Urinary bladder (tissue), 4 donors: ENCODE measurements around the gene HSPB2. TPM values are rescaled to one million over a fixed set of nuclear protein-coding genes. Genes with fewer than 3 reads are reported as not detected.

Source experiments
- DNase-seq: peaks from one replicate; pipeline ENCODE4 v3.0.0-alpha.2; 2015; ENCODE audit errors: extremely low spot score
- H3K27ac ChIP-seq: one replicate; pipeline ENCODE4 v1.5.1; 2013; ENCODE audit warnings: low read depth, mild to moderate bottlenecking, moderate library complexity
- H3K36me3 ChIP-seq: one replicate; pipeline ENCODE4 v1.6.1; 2013; ENCODE audit warnings: mild to moderate bottlenecking, moderate library complexity; ENCODE audit not compliant: insufficient read depth
- H3K4me1 ChIP-seq: one replicate; pipeline ENCODE4 v1.6.1; 2013; ENCODE audit warnings: mild to moderate bottlenecking, moderate library complexity; ENCODE audit not compliant: insufficient read depth
- H3K4me3 ChIP-seq: one replicate; pipeline ENCODE4 v1.5.1; 2013; ENCODE audit warnings: low read depth, low read length
- WGBS: extraction: QIAGEN DNeasy Blood & Tissue Kit; methylation state at CpG from one replicate; pipeline ENCODE4 v1.1.7; 2013; 5-methylcytosine and 5-hydroxymethylcytosine counted together
- polyA plus RNA-seq: library from polyadenylated mRNA; stranded (reverse); fragments of 200-250 nt; gene quantifications from one replicate; pipeline ENCODE4 v1.2.3, GENCODE V29; 2013
- small RNA-seq: library from RNA; depleted of rRNA; stranded (forward); fragments of <200 nt; gene quantifications from one replicate; pipeline ENCODE3, GENCODE V24; 2014
- total RNA-seq: library from RNA; depleted of rRNA; stranded (reverse); fragments of >200 nt; gene quantifications from one replicate; pipeline ENCODE4 v1.2.3, GENCODE V29; 2014
- donor health status: healthy with polysubstance abuse.
- donor health status: healthy.

Gene HSPB2
- total and polyA plus RNA-seq, 2 donors, result 1.6 to 10.6 TPM

DNA sequence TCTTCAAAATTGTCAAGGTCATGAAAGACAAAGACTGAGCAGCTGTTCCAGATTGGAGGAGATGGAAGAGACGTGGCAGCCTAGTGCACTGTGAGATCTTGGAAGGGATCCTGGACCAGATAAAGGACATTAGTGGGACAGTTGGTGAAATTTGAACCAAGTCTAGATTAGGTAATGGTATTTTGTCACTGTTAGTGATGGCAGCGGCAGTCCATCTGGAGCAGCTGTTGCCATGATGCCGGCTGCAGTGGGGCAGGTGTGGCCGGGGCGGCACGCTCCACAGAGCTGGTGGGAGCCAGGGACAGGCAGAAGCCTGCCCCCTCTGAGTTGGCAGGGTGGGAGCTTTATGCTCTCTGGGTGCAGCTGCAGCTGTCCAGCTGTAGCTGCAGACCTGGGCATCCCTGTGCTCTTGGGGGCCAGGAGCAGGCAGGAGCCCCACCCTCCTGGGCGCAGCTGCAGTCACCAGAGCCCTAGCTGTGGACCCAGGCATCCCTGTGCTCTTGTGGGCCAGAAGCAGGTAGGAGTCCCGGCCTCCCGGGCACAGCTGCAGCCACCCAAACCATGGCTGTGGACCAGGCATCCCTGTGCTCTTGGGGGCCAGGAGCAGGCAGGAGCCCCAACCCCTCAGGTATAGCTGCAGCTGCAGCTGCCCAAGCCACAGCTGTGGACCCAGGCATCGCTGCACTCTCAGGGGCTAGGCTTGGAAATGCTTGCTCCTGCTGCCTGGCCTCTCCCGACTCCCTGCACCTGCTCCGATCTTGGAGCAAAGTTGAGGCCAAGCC, 45.3 kb downstream of the HSPB2 start:
- DNase-seq, result no peak
- Histone ChIP-seq H3K4me3 (no peak overlapping the region), H3K4me1 (no peaks in the 10 kb centered on the region), H3K36me3 (no peaks in the 10 kb centered on the region), H3K27ac (no peak overlapping the region)
- WGBS, result 94% methylated on average over 12 of the region's 12 CpGs

DNA sequence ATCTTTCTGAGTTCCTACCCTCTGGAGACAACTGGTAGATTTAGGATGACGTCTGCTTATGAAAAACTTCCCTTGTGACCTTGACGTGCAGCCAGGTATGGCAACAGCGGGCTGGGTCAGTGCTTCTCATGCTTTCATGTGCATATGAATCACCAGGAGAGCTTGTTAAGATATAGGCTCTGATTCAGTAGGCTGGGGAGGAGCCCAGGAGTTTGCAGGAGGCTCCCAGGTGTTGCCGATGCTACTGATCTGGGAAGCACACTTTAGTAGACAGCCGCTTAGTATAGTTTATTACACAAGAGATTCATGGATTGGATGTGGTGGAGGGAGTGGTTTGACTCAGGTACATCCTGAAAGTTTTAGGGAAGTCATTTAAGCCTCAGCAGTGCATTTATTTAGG, 48.4 kb downstream of the HSPB2 start:
- H3K27ac ChIP-seq, result no peak overlapping the region
- no peaks in the 10 kb centered on the region for H3K4me1 ChIP-seq
- H3K4me3 ChIP-seq, result no peak overlapping the region
- WGBS, result 74% methylated on average over 5 of the region's 5 CpGs
- no peak for DNase-seq
- H3K36me3 ChIP-seq, result no peaks in the 10 kb centered on the region

DNA sequence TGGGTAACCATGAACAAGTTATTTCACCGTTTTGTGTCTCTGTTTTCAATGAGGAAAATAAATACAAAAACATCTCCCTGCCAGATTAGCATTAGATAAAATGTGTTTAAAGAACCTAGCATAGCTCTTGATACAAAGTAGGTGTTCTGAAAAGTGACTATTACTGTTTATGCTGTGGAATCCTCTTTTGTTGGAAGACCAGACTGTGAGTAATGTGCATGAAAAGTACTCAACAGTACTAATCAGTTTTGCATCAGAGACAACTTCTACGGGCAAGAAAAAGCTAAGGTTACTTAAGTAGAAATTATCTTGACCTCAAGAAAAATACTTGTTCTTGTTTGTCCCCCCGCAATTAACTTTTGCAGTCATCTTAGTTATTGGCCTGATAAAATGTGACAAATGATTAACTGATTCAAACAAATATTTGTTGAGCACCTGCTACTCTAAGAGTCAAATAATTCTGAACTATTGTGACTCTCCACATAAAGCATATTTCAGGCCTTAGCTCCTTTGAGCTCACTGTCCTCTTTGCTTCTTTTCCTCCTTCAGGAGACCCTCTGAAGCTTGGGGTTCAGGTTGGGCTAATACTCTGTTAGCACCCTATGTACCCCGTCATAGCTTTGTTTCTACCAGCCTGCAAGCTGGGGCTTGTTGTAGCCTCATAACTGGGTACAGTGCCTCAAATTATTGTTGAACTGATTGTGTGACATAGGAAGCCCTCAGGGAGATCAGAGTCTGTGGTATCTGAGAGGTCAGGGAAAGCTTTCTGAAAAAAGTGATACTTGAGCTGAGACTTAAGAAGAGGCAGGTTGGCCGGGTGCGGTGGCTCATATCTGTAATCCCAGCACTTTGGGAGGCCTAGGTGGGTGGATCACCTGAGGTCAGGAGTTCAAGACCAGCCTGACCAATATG, 49.1 kb downstream of the HSPB2 start:
- Histone ChIP-seq H3K27ac (no peak overlapping the region), H3K4me1 (no peaks in the 10 kb centered on the region), H3K36me3 (no peaks in the 10 kb centered on the region), H3K4me3 (no peak overlapping the region)
- WGBS, result 81% methylated on average over 6 of the region's 6 CpGs
- DNase-seq, result no peak

Small RNAs within 50 kb of the gene (small RNA-seq; reads per million reads assigned to genes)
- gene C11orf52 (not detected), gene GNG5P3 (not detected), gene RNA5SP351 (not detected), gene RPL37AP8 (not detected)

Other genes starting within 250 kb of the HSPB2 start
- gene PPP2R1B, start 146.3 kb upstream of the HSPB2 start, total RNA-seq, result 22.7 TPM
- 6.8 TPM for gene PPP2R1B, start 146.3 kb upstream of the HSPB2 start, polyA plus RNA-seq
- 57.7 TPM for gene ALG9, start 41.2 kb upstream of the HSPB2 start, total RNA-seq
- 21.3 TPM for gene ALG9, start 41.2 kb upstream of the HSPB2 start, polyA plus RNA-seq
- gene FDXACB1, start 33.6 kb upstream of the HSPB2 start, total RNA-seq, result 4.2 TPM
- gene FDXACB1, start 33.6 kb upstream of the HSPB2 start, polyA plus RNA-seq, result 1.5 TPM
- gene CFAP68, start 33.2 kb upstream of the HSPB2 start, total RNA-seq, result 13.1 TPM
- 17.9 TPM for gene CFAP68, start 33.2 kb upstream of the HSPB2 start, polyA plus RNA-seq
- gene CRYAB, start 964 bp upstream of the HSPB2 start, total RNA-seq, result 21.3 TPM
- 231 TPM for gene CRYAB, start 964 bp upstream of the HSPB2 start, polyA plus RNA-seq
- 2.7 TPM for gene C11orf52, start 6.2 kb downstream of the HSPB2 start, total RNA-seq
- gene C11orf52, start 6.2 kb downstream of the HSPB2 start, polyA plus RNA-seq, result 2.4 TPM
- gene DIXDC1, start 24.6 kb downstream of the HSPB2 start, total RNA-seq, result 69.4 TPM
- gene DIXDC1, start 24.6 kb downstream of the HSPB2 start, polyA plus RNA-seq, result 60.5 TPM
- 36.9 TPM for gene DLAT, start 112.7 kb downstream of the HSPB2 start, total RNA-seq
- 23.7 TPM for gene DLAT, start 112.7 kb downstream of the HSPB2 start, polyA plus RNA-seq
- gene PIH1D2, start 161.3 kb downstream of the HSPB2 start, total RNA-seq, result 4.5 TPM
- 1.0 TPM for gene PIH1D2, start 161.3 kb downstream of the HSPB2 start, polyA plus RNA-seq
- 29.3 TPM for gene NKAPD1, start 161.6 kb downstream of the HSPB2 start, total RNA-seq
- 16.0 TPM for gene NKAPD1, start 161.6 kb downstream of the HSPB2 start, polyA plus RNA-seq
- 57.0 TPM for gene TIMM8B, start 174.0 kb downstream of the HSPB2 start, total RNA-seq
- 82.9 TPM for gene TIMM8B, start 174.0 kb downstream of the HSPB2 start, polyA plus RNA-seq
- 166 TPM for gene SDHD, start 174.1 kb downstream of the HSPB2 start, total RNA-seq
- gene SDHD, start 174.1 kb downstream of the HSPB2 start, polyA plus RNA-seq, result 180 TPM